NCI-H226 (cell line): ENCODE measurements around the gene PTRH1.

Experiments
- DNase-seq: peaks from one replicate; pipeline ENCODE4 v3.0.0-alpha.2; 2015

The PTRH1 gene

DNA sequence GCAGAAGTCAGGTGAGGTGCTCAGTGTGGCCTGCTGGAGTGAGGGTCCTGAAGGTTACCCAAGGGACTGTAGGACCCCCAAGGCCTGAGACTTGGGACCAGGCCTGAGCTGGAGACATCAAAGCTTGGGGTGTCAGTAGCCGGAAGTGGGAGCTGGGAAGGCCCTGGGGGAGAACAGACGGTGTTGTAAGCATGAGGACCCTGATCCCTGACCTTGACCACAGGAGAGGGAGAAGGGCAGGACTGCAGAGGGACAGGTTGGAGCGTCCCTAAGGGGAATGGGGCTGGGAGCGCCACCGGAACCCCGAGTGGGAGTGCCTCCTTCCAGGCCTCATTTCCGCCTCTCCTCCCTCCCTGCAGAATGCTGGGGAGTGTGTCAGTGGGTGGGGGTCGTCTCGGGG is 949 bp upstream of the PTRH1 start:
- no peak for DNase-seq

GRCh38 chr9:127714951-127715469 is 453 bp downstream of the PTRH1 start:
- no peak for DNase-seq

DNA sequence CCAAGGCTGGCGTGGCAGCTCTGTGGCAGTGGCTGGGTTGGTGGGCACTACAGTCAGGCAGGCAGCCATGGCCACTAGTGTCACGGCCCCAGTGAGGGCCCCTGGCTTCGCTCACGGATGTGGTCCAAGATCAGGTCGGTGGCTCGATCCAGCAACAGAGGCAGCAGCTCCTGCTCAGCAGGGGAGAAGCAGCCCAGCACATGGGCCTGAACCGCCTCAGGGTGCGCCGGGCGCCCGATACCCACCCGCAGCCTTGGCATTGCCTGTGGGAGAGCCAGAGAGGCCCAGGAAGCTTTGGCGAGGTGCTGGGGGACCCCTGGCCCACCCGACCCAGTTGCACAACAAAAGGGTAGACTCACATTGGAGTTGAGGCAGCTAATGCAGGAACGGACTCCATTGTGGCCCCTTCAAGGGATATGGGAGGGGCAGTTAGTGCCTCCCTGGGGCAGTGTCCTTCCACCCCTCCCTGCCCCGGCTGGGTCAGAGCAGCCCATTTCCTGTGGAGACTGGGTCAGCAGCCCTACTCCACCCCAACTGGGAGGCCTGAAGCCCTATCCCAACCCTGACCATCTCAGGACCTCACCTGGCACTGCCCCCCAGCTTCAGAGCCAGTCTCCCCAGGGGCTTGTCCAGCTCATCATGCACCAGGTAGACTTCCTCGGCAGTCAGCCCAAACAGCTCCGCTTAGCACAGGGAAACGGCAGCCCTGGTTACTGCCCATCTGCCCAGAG is 1.3 kb downstream of the PTRH1 start:
- DNase-seq = no peak

DNA sequence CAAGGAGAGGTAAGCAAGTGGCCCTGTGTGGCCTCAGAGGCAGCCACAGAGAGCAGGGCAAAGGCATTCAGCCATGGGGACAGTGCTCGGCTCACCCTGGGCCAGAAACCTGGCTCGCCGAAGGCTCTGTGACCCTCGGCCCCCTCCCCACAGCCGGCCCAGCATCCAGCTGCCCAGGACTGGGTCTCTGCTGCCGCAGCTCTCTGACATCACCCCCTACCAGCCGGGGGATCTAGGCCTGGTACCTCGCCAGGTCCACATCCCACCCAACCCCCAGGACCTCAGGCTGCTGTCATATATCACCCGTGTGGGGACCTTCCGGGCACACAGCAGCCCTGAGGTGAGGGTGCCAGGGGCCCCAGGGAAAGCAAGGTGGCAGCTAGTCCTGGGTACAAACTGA is 2.6 kb downstream of the PTRH1 start:
- DNase-seq = no peak

DNA sequence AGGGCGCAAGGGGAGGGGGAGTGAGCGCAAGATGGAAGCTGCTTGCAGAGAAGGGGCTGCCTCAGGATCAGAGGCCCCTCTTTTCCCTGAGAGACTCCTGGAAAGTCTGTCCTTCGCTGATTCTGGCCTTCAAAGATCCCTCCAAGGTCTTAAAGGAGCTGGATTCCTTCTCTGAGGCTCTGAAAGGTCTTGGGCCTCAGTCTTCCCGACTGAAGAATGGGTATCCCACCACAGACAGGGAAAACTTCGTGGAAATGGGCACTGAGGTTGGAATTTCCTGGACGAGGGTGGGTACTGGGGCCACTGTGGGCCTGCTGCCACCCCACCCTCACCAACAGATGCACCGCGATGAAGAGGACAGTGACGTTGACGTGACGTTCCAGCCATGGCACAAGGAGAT is 3.1 kb downstream of the PTRH1 start:
- no peak for DNase-seq

GRCh38 chr9:127711831-127712274 is 3.6 kb downstream of the PTRH1 start:
- DNase-seq = no peak

DNA sequence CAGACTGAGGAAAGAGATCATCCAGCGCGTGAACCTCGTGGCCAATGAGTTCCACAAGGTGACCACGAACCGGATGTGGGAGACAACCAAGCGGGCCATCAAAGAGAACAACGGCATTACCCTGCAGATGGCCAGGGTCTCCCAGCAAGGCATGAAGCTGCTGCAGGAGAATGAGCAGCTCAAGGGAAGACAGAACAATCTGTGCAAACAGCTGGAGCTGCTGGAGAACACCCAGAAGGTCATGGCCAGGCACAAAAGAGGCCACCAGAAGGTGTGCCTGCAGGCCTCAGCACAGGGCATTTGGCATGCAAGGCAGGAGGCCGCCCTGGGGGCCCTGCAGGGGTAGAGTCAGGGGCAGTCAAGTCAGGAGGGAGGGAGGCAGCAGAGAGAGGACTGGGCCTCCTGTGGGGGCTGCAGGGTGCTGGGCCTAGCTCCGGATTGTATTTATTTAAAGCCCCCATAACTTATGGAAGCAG is 4.2 kb downstream of the PTRH1 start:
- DNase-seq = no peak

DNA sequence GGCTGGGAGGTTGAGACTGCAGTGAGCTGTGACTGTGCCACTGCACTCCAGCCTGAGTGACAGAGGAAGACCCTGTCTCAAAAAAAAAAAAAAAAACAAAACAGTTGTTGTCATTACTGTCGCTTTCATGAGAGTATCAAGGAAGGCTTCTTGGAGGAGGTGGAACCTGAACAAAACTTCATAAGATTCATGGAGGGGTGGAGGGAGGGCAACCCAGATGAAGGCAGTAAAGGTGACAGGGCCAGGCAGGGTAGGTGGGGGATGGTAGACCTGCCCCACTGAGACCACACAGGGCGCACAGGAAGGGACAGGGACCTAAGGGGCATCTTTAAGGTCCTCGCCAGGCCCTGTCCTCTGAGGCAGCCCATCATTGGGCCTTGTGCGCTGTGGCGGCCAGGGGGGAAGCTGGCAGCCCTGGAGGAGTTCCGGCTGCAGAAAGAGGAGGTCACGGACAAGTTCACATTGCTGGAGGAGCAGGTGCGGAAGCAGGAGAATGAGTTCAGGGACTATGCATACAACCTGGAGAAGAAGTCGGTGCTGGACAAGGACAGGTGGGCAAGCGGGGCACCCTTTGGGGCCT is 5.2 kb downstream of the PTRH1 start:
- no peak for DNase-seq

GRCh38 chr9:127708952-127709587 is 6.4 kb downstream of the PTRH1 start:
- no peak for DNase-seq

GRCh38 chr9:127707766-127708165 is 7.7 kb downstream of the PTRH1 start:
- DNase-seq = no peak

- DNase-seq = peak; percentile 27
Observed at GRCh38 chr9:127706836-127707241, 8.6 kb downstream of the PTRH1 start, which contains the start of gene CFAP157. Gene CFAP157, plus strand, starts transcription at chr9:127706988. Its CDS starts 44 bp downstream, at chr9:127707032.

DNA sequence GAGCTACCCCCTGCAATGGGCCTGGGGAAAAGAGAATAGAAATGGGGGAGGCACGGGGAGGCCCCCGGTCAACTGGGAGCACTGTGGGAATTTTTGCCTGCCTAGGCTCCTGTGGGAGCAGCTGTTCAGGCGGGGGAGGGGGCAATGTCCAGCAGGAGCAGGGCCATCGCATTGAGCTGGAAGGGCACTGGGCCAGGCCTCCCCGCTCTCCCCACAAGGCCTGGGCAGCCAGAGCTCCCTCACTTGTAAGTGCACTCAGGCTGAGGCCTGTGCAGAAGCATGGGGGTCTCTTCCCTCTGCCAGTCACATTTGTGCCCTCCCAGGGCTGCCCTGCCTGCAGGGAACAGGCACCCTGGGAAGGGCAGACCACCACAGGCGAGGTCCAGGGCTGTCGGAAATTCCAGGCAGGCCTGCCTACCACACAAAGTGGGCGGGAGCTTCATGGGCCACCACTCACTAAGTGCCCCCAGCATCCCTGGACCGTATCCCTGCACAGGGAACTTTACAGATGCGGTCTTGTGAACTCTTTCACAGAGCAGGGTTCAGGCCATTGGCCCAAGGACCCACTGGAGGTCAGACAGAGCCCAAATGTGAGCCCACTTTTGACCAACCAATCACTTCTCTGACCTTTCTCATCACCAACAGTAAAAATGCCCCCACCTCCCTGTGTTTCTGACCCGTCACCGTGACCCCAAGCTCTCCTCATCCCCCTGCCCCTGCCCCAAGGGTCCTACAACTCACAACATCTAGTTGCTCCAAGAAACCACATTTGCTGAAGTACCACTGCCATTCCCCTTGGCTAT is 9.7 kb downstream of the PTRH1 start:
- DNase-seq = no peak

GRCh38 chr9:127703289-127703946 is 12.0 kb downstream of the PTRH1 start:
- DNase-seq = no peak

GRCh38 chr9:127700594-127701255 is 14.7 kb downstream of the PTRH1 start:
- DNase-seq = no peak

DNA sequence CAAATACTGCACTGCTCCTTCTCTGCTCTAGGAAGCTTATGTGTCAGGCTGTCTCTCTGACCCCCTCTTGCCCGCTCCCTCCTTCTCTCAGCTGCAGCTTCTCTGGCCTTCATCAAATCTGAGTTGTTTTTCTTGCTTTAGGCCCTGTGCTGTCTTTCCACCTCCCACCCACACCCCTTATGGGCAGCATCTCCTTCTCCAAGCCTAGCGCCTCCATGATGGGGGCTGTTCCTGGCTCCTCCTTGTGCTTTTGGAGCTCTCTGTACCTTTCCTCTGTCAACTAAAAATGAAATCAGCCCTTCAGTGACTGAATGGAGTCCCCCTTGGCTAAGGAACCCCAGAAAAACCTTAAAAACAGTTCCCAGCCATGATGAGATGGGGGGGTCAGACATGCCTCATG is 15.3 kb downstream of the PTRH1 start:
- no peak for DNase-seq

- DNase-seq = peak; percentile 93
Observed at GRCh38 chr9:127698985-127699670, 16.3 kb downstream of the PTRH1 start.

DNA sequence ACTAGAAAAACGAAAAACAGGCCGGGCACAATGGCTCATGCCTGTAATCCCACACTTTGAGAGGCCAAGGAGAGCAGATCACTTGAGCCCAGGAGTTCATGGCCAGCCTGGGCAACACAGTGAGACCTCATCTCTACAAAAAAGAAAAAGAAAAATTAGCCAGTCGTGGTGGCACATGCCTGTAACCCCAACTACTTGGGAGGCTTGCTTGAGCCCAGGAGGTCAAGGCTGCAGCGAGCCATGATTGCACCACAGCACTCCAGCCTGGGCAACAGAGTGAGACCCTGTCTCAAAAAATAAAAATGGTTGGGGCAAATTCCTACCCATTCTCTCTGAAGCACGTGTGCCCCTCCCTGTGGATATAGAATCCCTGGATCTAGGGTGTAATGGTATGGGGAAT is 17.1 kb downstream of the PTRH1 start:
- DNase-seq = no peak

DNA sequence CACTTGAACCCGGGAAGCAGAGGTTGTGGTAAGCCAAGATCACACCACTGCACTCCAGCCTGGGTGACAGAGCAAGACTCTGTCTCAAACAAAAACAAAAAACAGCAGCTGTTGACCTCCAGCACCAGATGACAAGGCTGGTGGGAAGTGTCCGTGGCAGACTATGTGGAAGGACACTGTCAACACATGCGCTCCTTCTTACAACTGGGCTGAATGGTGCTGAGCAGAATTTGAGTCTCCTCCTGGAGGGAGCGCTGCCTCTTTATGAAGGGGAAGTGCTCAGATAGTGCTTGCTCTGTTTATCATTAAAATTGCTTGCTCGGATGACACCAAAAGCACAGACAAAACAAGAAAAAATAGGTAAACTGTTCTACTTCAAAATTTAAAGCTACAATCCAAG is 17.9 kb downstream of the PTRH1 start:
- DNase-seq = no peak

- DNase-seq = no peak
Observed at GRCh38 chr9:127694890-127695720, 20.4 kb downstream of the PTRH1 start.

GRCh38 chr9:127693697-127694096 is 21.8 kb downstream of the PTRH1 start:
- no peak for DNase-seq
